NCI-H2029 (cell line): ENCODE results near the gene SSNA1.

Experiments
- DNase-seq: peaks from one replicate; lab custom pipeline; 2025; lab: John Stamatoyannopoulos, UW

Gene SSNA1

GRCh38 chr9:137188490-137189296 lies at the start of gene SSNA1, which contains the start of gene ANAPC2:
TSS of gene SSNA1 (plus strand) at chr9:137188676. CDS start at chr9:137188727, 51 bp downstream.
TSS of gene ANAPC2 (minus strand) at chr9:137188560. CDS start at chr9:137188532, 28 bp downstream.
- peak; percentile 90 for DNase-seq

- no peak for DNase-seq
These were observed 49.6 kb upstream of the SSNA1 start, which contains the start of gene GRIN1 for GRCh38 chr9:137138722-137139467. TSS of gene GRIN1 (plus strand) at chr9:137139154. CDS start at chr9:137139487, 333 bp downstream.

- no peak for DNase-seq
These were observed 48.9 kb upstream of the SSNA1 start for GRCh38 chr9:137139468-137140150.

GRCh38 chr9:137140151-137141012 lies 48.1 kb upstream of the SSNA1 start:
- no peak for DNase-seq

- DNase-seq: no peak
These were observed 47.2 kb upstream of the SSNA1 start for GRCh38 chr9:137141050-137141810.

- no peak for DNase-seq
These were observed 46.2 kb upstream of the SSNA1 start for GRCh38 chr9:137141976-137142936.

GRCh38 chr9:137143459-137143858 lies 45.0 kb upstream of the SSNA1 start:
- no peak for DNase-seq

GRCh38 chr9:137145731-137146526 lies 42.5 kb upstream of the SSNA1 start:
- no peak for DNase-seq

- DNase-seq: no peak
These were observed 42.0 kb upstream of the SSNA1 start for GRCh38 chr9:137146527-137146918.

GRCh38 chr9:137147091-137147792 lies 41.2 kb upstream of the SSNA1 start:
- DNase-seq: no peak

GRCh38 chr9:137147793-137148160 lies 40.7 kb upstream of the SSNA1 start:
- no peak for DNase-seq

GRCh38 chr9:137148242-137148641 lies 40.2 kb upstream of the SSNA1 start:
- DNase-seq: no peak

GRCh38 chr9:137148661-137149060 lies 39.8 kb upstream of the SSNA1 start:
- no peak for DNase-seq

- DNase-seq: no peak
These were observed 39.1 kb upstream of the SSNA1 start for GRCh38 chr9:137149363-137149762.

GRCh38 chr9:137149942-137150616 lies 38.4 kb upstream of the SSNA1 start:
- no peak for DNase-seq

- peak; percentile 88 for DNase-seq
These were observed 37.6 kb upstream of the SSNA1 start for GRCh38 chr9:137150617-137151457.
